HEK293T (cell line): Measurements from ENCODE around the gene MKRN2OS.

Experiments used
- ARNT ChIP-seq: fragments of 450-650 bp; IDR thresholded peaks from 2 replicates; pipeline ENCODE4 v1.6.1; 2017; ENCODE audit warnings: mild to moderate bottlenecking
- SUZ12 ChIP-seq: fragments of 450-650 bp; IDR thresholded peaks from 2 replicates; pipeline ENCODE4 v1.6.1; 2016; ENCODE audit warnings: mild to moderate bottlenecking

GRCh38 chr3:12579905-12580304 is 34.6 kb upstream of the MKRN2OS start:
- no peak for TF ChIP-seq SUZ12
- TF ChIP-seq ARNT: no peak
